ENCODE measurements around the gene ARL2BP.

Gene ARL2BP

DNA sequence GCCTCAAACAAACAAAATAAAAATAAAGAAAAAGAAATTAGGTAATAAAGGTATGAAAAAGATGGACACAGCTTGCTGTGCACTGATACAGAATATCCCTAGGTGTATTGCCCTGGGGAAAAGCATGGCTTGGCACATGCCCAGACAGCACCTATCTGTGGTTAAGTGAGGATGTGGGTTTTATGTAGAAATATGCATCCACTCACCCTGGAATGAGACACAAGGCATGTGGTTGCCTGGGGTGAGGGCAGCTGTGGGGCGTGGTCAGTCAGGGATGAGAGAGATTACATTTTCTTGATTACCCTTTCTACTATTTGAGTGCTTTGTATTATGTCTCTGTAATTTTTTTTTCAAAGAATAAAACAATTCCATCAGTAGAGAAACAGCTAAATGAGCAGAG is 32.5 kb downstream of the ARL2BP start:
- TF ChIP-seq, protein P1, sequence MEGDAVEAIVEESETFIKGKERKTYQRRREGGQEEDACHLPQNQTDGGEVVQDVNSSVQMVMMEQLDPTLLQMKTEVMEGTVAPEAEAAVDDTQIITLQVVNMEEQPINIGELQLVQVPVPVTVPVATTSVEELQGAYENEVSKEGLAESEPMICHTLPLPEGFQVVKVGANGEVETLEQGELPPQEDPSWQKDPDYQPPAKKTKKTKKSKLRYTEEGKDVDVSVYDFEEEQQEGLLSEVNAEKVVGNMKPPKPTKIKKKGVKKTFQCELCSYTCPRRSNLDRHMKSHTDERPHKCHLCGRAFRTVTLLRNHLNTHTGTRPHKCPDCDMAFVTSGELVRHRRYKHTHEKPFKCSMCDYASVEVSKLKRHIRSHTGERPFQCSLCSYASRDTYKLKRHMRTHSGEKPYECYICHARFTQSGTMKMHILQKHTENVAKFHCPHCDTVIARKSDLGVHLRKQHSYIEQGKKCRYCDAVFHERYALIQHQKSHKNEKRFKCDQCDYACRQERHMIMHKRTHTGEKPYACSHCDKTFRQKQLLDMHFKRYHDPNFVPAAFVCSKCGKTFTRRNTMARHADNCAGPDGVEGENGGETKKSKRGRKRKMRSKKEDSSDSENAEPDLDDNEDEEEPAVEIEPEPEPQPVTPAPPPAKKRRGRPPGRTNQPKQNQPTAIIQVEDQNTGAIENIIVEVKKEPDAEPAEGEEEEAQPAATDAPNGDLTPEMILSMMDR (IDR thresholded peaks at IDR 0.05), result no peak

- TF ChIP-seq, protein P1 (IDR thresholded peaks at IDR 0.05), result no peak
These were observed 33.4 kb downstream of the ARL2BP start for GRCh38 chr16:57278494-57278893.

- TF ChIP-seq, protein P1 (IDR thresholded peaks at IDR 0.05), result no peak
These were observed 35.0 kb downstream of the ARL2BP start for GRCh38 chr16:57279780-57280638.

DNA sequence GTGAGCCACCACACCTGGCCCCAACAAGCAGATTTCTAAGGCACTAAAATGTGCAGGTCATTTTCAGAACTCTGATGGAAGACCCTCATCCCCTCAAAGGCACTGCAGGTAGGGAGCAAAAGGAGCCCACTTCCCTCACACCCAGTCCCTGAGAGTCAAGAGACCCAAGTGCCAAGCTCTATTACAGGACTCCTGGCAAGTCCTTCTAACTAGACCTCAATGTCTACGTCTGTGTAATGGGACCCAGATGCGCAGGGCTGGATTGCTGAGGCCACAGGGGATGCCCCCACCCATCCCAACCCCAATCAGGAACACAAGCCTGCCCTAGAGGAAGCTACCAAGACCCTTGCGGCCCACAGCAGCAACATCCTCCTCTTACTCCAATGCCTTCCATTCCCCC is 36.7 kb downstream of the ARL2BP start:
- TF ChIP-seq, protein P1 (IDR thresholded peaks at IDR 0.05), result no peak

- TF ChIP-seq, protein P1 (IDR thresholded peaks at IDR 0.05), result no peak
These were observed 37.6 kb downstream of the ARL2BP start for GRCh38 chr16:57282510-57283213.

DNA sequence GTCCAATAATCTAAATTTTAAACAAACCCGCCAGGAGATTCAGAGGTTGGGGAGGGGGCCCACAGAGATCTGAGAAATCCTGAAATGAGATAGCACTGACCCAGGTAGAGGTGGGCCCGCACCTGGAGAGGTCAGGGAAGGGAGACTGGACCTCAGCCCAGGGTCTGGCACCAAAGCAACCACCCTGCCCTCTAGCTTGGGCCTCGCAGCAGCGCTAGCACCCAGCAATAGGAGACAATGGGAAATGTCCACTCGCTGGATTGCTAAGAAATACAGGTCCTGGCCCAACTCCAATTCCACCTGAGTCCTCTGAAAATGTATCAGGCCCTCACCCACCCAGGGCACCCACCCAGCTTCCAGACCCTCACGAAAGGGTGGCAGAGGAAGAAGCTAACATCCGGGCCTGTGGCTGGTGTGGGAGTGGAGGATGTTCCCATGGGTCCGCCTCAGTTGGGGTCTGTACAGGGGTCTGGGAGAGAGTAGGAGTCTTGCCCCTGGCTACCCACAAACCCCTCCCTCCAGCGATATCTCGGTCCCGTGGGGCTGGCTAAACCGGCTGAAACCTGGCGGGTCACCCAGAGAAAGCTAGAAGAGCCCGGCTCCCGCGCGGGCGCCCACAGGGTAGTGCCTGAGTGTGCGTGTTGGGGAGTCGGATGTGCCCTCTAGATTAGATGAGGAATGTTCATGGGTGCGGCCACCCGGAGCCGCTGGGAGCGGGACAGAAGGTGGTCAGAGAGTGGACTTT is 38.3 kb downstream of the ARL2BP start:
- TF ChIP-seq, protein P1 (IDR thresholded peaks at IDR 0.05), result no peak

- TF ChIP-seq, protein P1 (IDR thresholded peaks at IDR 0.05), result no peak
These were observed 38.8 kb downstream of the ARL2BP start for GRCh38 chr16:57283959-57284208.
